H1 (cell line): ENCODE results near the gene SLC16A6. TPM values are rescaled to one million over a fixed set of nuclear protein-coding genes. Genes with fewer than 3 reads are reported as not detected.
"Not testable (repeated sequence)": the region's sequence is repeated elsewhere in the genome, so short reads cannot be mapped to it uniquely, and the experiment has no call there.

Experiments
- CTCF ChIA-PET: fragments of 300-600 bp; sonication (Branson Sonifier 250); formaldehyde crosslinking; loops from one replicate; lab custom pipeline; 2021; ENCODE audit not compliant: partially characterized antibody; lab: Charles Lee
- POLR2A ChIA-PET: fragments of 300-600 bp; sonication (Branson Sonifier 250); formaldehyde crosslinking; loops from one replicate; lab custom pipeline; 2021; ENCODE audit warnings: inconsistent platforms; ENCODE audit not compliant: partially characterized antibody; lab: Charles Lee
- DNase-seq, 2 experiments: peaks; one replicate each; pipeline versions ENCODE4 v3.0.0 to v3.0.0-alpha.2; 2010 to 2022; ENCODE audit warnings: low spot score in 2 of 2, low read depth in 1 of 2, mixed read lengths in 1 of 2
- FAIRE-seq: peaks from 2 replicates; lab custom pipeline; 2011; peaks lifted over from hg19 to GRCh38; lab: Jason Lieb, UNC
- H2AFZ ChIP-seq: 2 replicates; pipeline ENCODE4 v1.8.1; 2012; ENCODE audit warnings: low read length, inconsistent platforms
- H2AK5ac ChIP-seq: 2 replicates; pipeline ENCODE4 v1.6.1; 2013; ENCODE audit warnings: low read depth, low read length
- H2BK120ac ChIP-seq: replicated peaks from 2 replicates; pipeline ENCODE3; 2013; ENCODE audit warnings: low read depth, low read length, inconsistent platforms
- H2BK12ac ChIP-seq: 2 replicates; pipeline ENCODE4 v1.6.1; 2013; ENCODE audit warnings: low read depth, low read length
- H2BK15ac ChIP-seq: 2 replicates; pipeline ENCODE4 v1.6.1; 2013; ENCODE audit warnings: low read length
- H2BK20ac ChIP-seq: 2 replicates; pipeline ENCODE4 v1.6.1; 2013; ENCODE audit warnings: low read length
- H2BK5ac ChIP-seq: 2 replicates; pipeline ENCODE4 v1.6.1; 2013; ENCODE audit warnings: low read depth, low read length
- H3K14ac ChIP-seq: 2 replicates; pipeline ENCODE4 v1.6.1; 2013; ENCODE audit warnings: inconsistent platforms; ENCODE audit not compliant: insufficient read length
- H3K18ac ChIP-seq: 2 replicates; pipeline ENCODE4 v1.6.1; 2013; ENCODE audit warnings: low read length; ENCODE audit errors: extremely low read depth
- H3K23ac ChIP-seq: 2 replicates; pipeline ENCODE4 v1.6.1; 2013; ENCODE audit warnings: inconsistent platforms; ENCODE audit not compliant: insufficient read length
- H3K23me2 ChIP-seq: 2 replicates; pipeline ENCODE4 v1.6.1; 2013; ENCODE audit warnings: low read depth, low read length
- H3K27ac ChIP-seq: 2 replicates; pipeline ENCODE4 v1.6.1; 2011; ENCODE audit warnings: low read depth, low read length, inconsistent platforms
- H3K27me3 ChIP-seq, 4 experiments: replicated peaks in 1 of 4; 1 replicate in 1 of 4; 2 replicates in 3 of 4; pipeline versions ENCODE4 v1.6.1 to v1.8.1; 2011 to 2013; ENCODE audit warnings: low read length in 3 of 4, mild to moderate bottlenecking in 3 of 4, inconsistent platforms in 2 of 4, mixed read lengths in 2 of 4, moderate library complexity in 1 of 4; ENCODE audit not compliant: control insufficient read depth in 3 of 4, insufficient read depth in 3 of 4; ENCODE audit errors: extremely low read depth in 1 of 4
- H3K36me3 ChIP-seq, 4 experiments: 2 replicates each; pipeline versions ENCODE4 v1.6.1 to v1.8.1; 2011 to 2013; ENCODE audit warnings: mild to moderate bottlenecking in 4 of 4, low read length in 3 of 4, moderate library complexity in 2 of 4, control low read depth in 1 of 4, inconsistent platforms in 1 of 4; ENCODE audit not compliant: insufficient read depth in 4 of 4, control insufficient read depth in 2 of 4
- H3K4ac ChIP-seq: replicated peaks from 2 replicates; pipeline ENCODE3; 2013; ENCODE audit warnings: low read length, low read depth, mixed read lengths, inconsistent platforms; ENCODE audit not compliant: insufficient read length
- H3K4me1 ChIP-seq, 4 experiments: replicated peaks in 1 of 4; 1 replicate in 1 of 4; 2 replicates in 3 of 4; pipeline versions ENCODE4 v1.6.1 to v1.8.1; 2011 to 2013; ENCODE audit warnings: low read length in 3 of 4, inconsistent platforms in 2 of 4, mixed read lengths in 1 of 4; ENCODE audit not compliant: insufficient read depth in 4 of 4, control insufficient read depth in 3 of 4
- H3K4me2 ChIP-seq, 2 experiments: 2 replicates each; pipeline versions ENCODE4 v1.6.1 to v1.8.1; 2011 to 2013; ENCODE audit warnings: low read depth in 2 of 2, low read length in 2 of 2, control low read depth in 1 of 2, inconsistent platforms in 1 of 2, mild to moderate bottlenecking in 1 of 2; ENCODE audit not compliant: insufficient read depth in 1 of 2
- H3K4me3 ChIP-seq, 4 experiments: fragments of 200-600, 300-600 bp in 1 of 4; sonication (generic), shearing (Covaris generic), sonication (Bioruptor Twin) in 1 of 4; 2 replicates each; pipeline versions ENCODE4 v1.5.1 to v1.8.1; 2011 to 2016; ENCODE audit warnings: low read length in 4 of 4, low read depth in 3 of 4, control low read depth in 2 of 4, inconsistent platforms in 2 of 4, mild to moderate bottlenecking in 2 of 4, mixed read lengths in 1 of 4, moderate library complexity in 1 of 4; ENCODE audit not compliant: insufficient read depth in 2 of 4; ENCODE audit errors: extremely low read depth in 1 of 4
- H3K56ac ChIP-seq: replicated peaks from 2 replicates; pipeline ENCODE3; 2013; ENCODE audit warnings: low read depth, mild to moderate bottlenecking, mixed read lengths, low read length, inconsistent platforms; ENCODE audit not compliant: insufficient read length
- H3K79me1 ChIP-seq: 2 replicates; pipeline ENCODE4 v1.6.1; 2013; ENCODE audit warnings: low read depth, low read length, control low read depth
- H3K79me2 ChIP-seq, 2 experiments: 2 replicates each; pipeline versions ENCODE4 v1.6.1 to v1.8.1; 2012 to 2013; ENCODE audit warnings: low read length in 2 of 2, mild to moderate bottlenecking in 2 of 2, inconsistent platforms in 1 of 2; ENCODE audit not compliant: insufficient read depth in 2 of 2, control insufficient read depth in 1 of 2
- H3K9ac ChIP-seq, 4 experiments: replicated peaks in 1 of 4; 1 replicate in 1 of 4; 2 replicates in 3 of 4; pipeline versions ENCODE4 v1.6.1 to v1.8.1; 2011 to 2013; ENCODE audit warnings: low read depth in 3 of 4, low read length in 3 of 4, control low read depth in 2 of 4, mild to moderate bottlenecking in 2 of 4, moderate library complexity in 2 of 4, inconsistent platforms in 1 of 4; ENCODE audit errors: extremely low read depth in 1 of 4
- H3K9me3 ChIP-seq, 2 experiments: 2 replicates each; pipeline versions ENCODE4 v1.6.1 to v1.8.1; 2012 to 2013; ENCODE audit warnings: mild to moderate bottlenecking in 2 of 2, moderate library complexity in 2 of 2, control low read depth in 1 of 2, inconsistent platforms in 1 of 2, low read depth in 1 of 2, low read length in 1 of 2, mixed read lengths in 1 of 2; ENCODE audit not compliant: insufficient read depth in 2 of 2
- H4K20me1 ChIP-seq, 2 experiments: replicated peaks in 1 of 2; 2 replicates each; pipeline versions ENCODE3 to v1.8.1; 2011 to 2013; ENCODE audit warnings: inconsistent platforms in 2 of 2, low read length in 2 of 2, mild to moderate bottlenecking in 1 of 2; ENCODE audit not compliant: insufficient read depth in 2 of 2, control insufficient read depth in 1 of 2
- H4K5ac ChIP-seq: 2 replicates; pipeline ENCODE4 v1.6.1; 2013; ENCODE audit warnings: low read length, low read depth, mixed read lengths, inconsistent platforms; ENCODE audit not compliant: insufficient read length
- H4K8ac ChIP-seq: 2 replicates; pipeline ENCODE4 v1.8.0; 2013; ENCODE audit warnings: mild to moderate bottlenecking, moderate library complexity, low read length, inconsistent platforms; ENCODE audit not compliant: insufficient read depth; ENCODE audit errors: extremely low read depth
- H4K91ac ChIP-seq: replicated peaks from 2 replicates; pipeline ENCODE3; 2013; ENCODE audit warnings: low read length, mixed read lengths, inconsistent platforms; ENCODE audit not compliant: insufficient read length
- ASH2L ChIP-seq: fragments of 200-600, 300-600 bp; sonication (generic); IDR thresholded peaks from one replicate; pipeline ENCODE4 v1.7.1; 2017; ENCODE audit warnings: low read length
- BACH1 ChIP-seq: IDR thresholded peaks from 2 replicates; pipeline ENCODE4 v1.6.1; 2012; ENCODE audit warnings: low read length, improper control_type of control experiment
- BRCA1 ChIP-seq: IDR thresholded peaks from 2 replicates; pipeline ENCODE4 v1.6.1; 2012; ENCODE audit warnings: low read depth, low read length, improper control_type of control experiment
- CREB1 ChIP-seq: IDR thresholded peaks from 2 replicates; pipeline ENCODE4 v1.6.1; 2012; ENCODE audit warnings: inconsistent platforms
- EGR1 ChIP-seq: IDR thresholded peaks from 2 replicates; pipeline ENCODE4 v1.6.1; 2011; ENCODE audit warnings: low read depth, low read length, borderline replicate concordance
- EP300 ChIP-seq, 2 experiments: IDR thresholded peaks; 1 replicate in 1 of 2; 2 replicates in 1 of 2; pipeline ENCODE4 v1.6.1; 2011 to 2012; ENCODE audit warnings: low read depth in 2 of 2, low read length in 2 of 2, mild to moderate bottlenecking in 2 of 2, borderline replicate concordance in 1 of 2, inconsistent platforms in 1 of 2, moderate library complexity in 1 of 2
- EZH2 ChIP-seq: fragments of 200-600 bp; sonication (generic); IDR thresholded peaks from 2 replicates; pipeline ENCODE4 v1.7.1; 2012; ENCODE audit warnings: low read depth, mild to moderate bottlenecking, moderate library complexity, low read length, inconsistent platforms; ENCODE audit not compliant: severe bottlenecking
- NANOG ChIP-seq: IDR thresholded peaks from 2 replicates; pipeline ENCODE4 v1.6.1; 2011; ENCODE audit warnings: low read length, low read depth, mild to moderate bottlenecking, inconsistent platforms; ENCODE audit not compliant: insufficient read depth, poor library complexity, severe bottlenecking
- RNF2 ChIP-seq: fragments of 200-900, 300-1000 bp; sonication (generic); IDR thresholded peaks from 2 replicates; pipeline ENCODE4 v1.7.1; 2016; ENCODE audit warnings: borderline replicate concordance, low read depth, mild to moderate bottlenecking, antibody characterized with exemption, low read length; ENCODE audit not compliant: poor library complexity, severe bottlenecking; ENCODE audit errors: missing control alignments
- WGBS, 2 experiments: shearing (Covaris generic) in 1 of 2; methylation state at CpG; one replicate each; pipeline versions ENCODE4 v1.1.6 to v1.1.7; 2013 to 2015; ENCODE audit warnings: low lambda C conversion rate in 2 of 2, mixed read lengths in 2 of 2, inconsistent platforms in 1 of 2, low coverage in 1 of 2, missing lambda C conversion rate in 1 of 2; ENCODE audit not compliant: insufficient replicate concordance in 2 of 2, insufficient coverage in 1 of 2, insufficient read length in 1 of 2; ENCODE audit errors: extremely low coverage in 1 of 2, missing lambda C conversion rate in 1 of 2; 5-methylcytosine and 5-hydroxymethylcytosine counted together
- polyA plus RNA-seq, 7 experiments: library from polyadenylated mRNA; depleted of rRNA in 3 of 7; stranded (reverse) in 5 of 7; unstranded in 2 of 7; fragments of >200 nt in 5 of 7; fragments of 200-250 nt in 2 of 7; gene quantifications; 1 replicate in 5 of 7; 2 replicates in 1 of 7; 4 replicates in 1 of 7; pipeline versions ENCODE4 v1.2.1 to v1.2.3, GENCODE V29; 2011 to 2013; ENCODE audit warnings: missing spikeins in 2 of 7, mixed read lengths in 2 of 7
- total RNA-seq: library from RNA; stranded (reverse); fragmentation: NEBNext Ultra II Directional; extraction: Animal tissue kit (Norgen Biotek cat#: 25700); gene quantifications from 2 replicates; pipeline ENCODE4 v1.2.1, GENCODE V29; 2021

The SLC16A6 gene
- total and polyA plus RNA-seq, 2 of the 8 experiments (the other 6 are each of a cell fraction or from before 2014, with no cell fraction given) = 0.17 to 0.22 TPM

- TF ChIP-seq EZH2 (no peak), BACH1 (no peak), ASH2L (no peak), EP300 (IDR thresholded peaks at IDR 0.05; ENCODE audit: borderline replicate concordance in 1 of 2, low read depth in 2 of 2, low read length in 2 of 2) (no peak), NANOG (no peak), EGR1 (no peak), BRCA1 (no peak), RNF2 (no peak), CREB1 (no peak)
These were observed 33.0 kb downstream of the SLC16A6 start (continued) for GRCh38 chr17:68257934-68258333.

GRCh38 chr17:68256701-68257100, 34.2 kb downstream of the SLC16A6 start:
- H2BK120ac ChIP-seq = not testable (repeated sequence)

More at GRCh38 chr17:68256701-68257100, 34.2 kb downstream of the SLC16A6 start:
- POLR2A ChIA-PET, H2BK5ac ChIP-seq, H3K56ac ChIP-seq, H4K8ac ChIP-seq, H2AFZ ChIP-seq, H2AK5ac ChIP-seq, H3K79me1 ChIP-seq, H3K4me3 ChIP-seq, DNase-seq, H4K5ac ChIP-seq, H3K9me3 ChIP-seq, H3K4me1 ChIP-seq, H3K23me2 ChIP-seq, H3K14ac ChIP-seq, H2BK15ac ChIP-seq, H3K27me3 ChIP-seq, H4K91ac ChIP-seq, H3K27ac ChIP-seq, H3K23ac ChIP-seq, H2BK20ac ChIP-seq, H3K4me2 ChIP-seq, FAIRE-seq, H3K4ac ChIP-seq, H3K9ac ChIP-seq, H3K18ac ChIP-seq, H3K79me2 ChIP-seq, H2BK12ac ChIP-seq, H4K20me1 ChIP-seq: not testable (repeated sequence)
- CTCF ChIA-PET = interaction anchor here (9.2 kb wide), 1 partner anchor 143 kb away, joined by 98 read pairs; no protein-coding TSS in a partner anchor
- WGBS, 2 experiments = 95% methylated on average over 5 of the region's 5 CpGs; no CpG with 5 or more reads in 1 of the 2 experiments
- H3K36me3 ChIP-seq = peaks cover 0 to 25% (median 1%) of the 10 kb centered on the region in 4 experiments; a peak in 4 of 8 replicates
